ENCODE results near the gene DHX57.

GRCh38 chr2:38791744-38792143, 84.0 kb downstream of the DHX57 start:
- no peak for TF ChIP-seq CTCF (IDR thresholded peaks at IDR 0.05)
- TF ChIP-seq POLR2A (IDR thresholded peaks at IDR 0.05), result no peak

Data from prostate gland (tissue), 2 donors.